Breast epithelium (tissue), 3 donors: ENCODE measurements around the gene SPDYE11.
"Not testable (repeated sequence)": the region's sequence is repeated elsewhere in the genome, so short reads cannot be mapped to it uniquely, and the experiment has no call there.

Source experiments
- CTCF ChIP-seq, 3 donors: fragments of 450-650 bp; IDR thresholded peaks; one replicate each; pipeline ENCODE4 v1.5.1; 2016 to 2017; ENCODE audit warnings: antibody characterized with exemption in 3 of 3, mild to moderate bottlenecking in 3 of 3, moderate library complexity in 3 of 3
- POLR2A ChIP-seq: fragments of 450-650 bp; IDR thresholded peaks from one replicate; pipeline ENCODE4 v1.6.1; 2016; ENCODE audit warnings: antibody characterized with exemption, mild to moderate bottlenecking, moderate library complexity
- POLR2AphosphoS5 ChIP-seq, 3 donors: sonication (generic); formaldehyde crosslinking; IDR thresholded peaks; one replicate each; pipeline ENCODE4 v1.6.1; 2017; ENCODE audit warnings: antibody characterized with exemption in 3 of 3

- TF ChIP-seq POLR2A; CTCF (IDR thresholded peaks at IDR 0.05); POLR2AphosphoS5 (IDR thresholded peaks at IDR 0.05): not testable (repeated sequence)
Measured at GRCh38 chr7:72997887-72998468, 59.7 kb downstream of the SPDYE11 start.
